Spleen (tissue), 7 donors: ENCODE measurements around the gene NPAS2.

Experiments
- CTCF ChIP-seq, 11 experiments: fragments of 200-600 bp in 7 of 11; fragments of 450-650 bp in 4 of 11; sonication (generic) in 4 of 11; IDR thresholded peaks in 8 of 11; conservative IDR thresholded peaks in 3 of 11; 1 replicate in 7 of 11; 2 replicates in 4 of 11; pipeline versions ENCODE4 v1.4.0 to v1.8.0; 2016 to 2021; ENCODE audit warnings: antibody characterized with exemption in 11 of 11, inconsistent platforms in 4 of 11, mild to moderate bottlenecking in 1 of 11
- POLR2AphosphoS5 ChIP-seq, 3 donors: sonication (generic); formaldehyde crosslinking; IDR thresholded peaks; one replicate each; pipeline ENCODE4 v1.5.1; 2017; ENCODE audit warnings: antibody characterized with exemption in 3 of 3
- donor health status: DM: no; HTN: no; CAD: no; lungs with moderate emphysema.
- donor health status: DM: no; HTN: no; CAD: no.
- donor health status: DM: no; HTN: no; CAD: no.

- TF ChIP-seq CTCF (IDR thresholded peaks at IDR 0.05 in 8 of 11, conservative IDR thresholded peaks at IDR 0.05 in 3 of 11) (no peak), POLR2AphosphoS5 (IDR thresholded peaks at IDR 0.05) (no peak)
These were observed 108.3 kb downstream of the NPAS2 start for GRCh38 chr2:100928235-100928634.
